Effector CD8-positive, alpha-beta T cell (primary cell): ENCODE results near the gene TRIM44.
"Not testable (repeated sequence)": the region's sequence is repeated elsewhere in the genome, so short reads cannot be mapped to it uniquely, and the experiment has no call there.

Source experiments
- DNase-seq: peaks from one replicate; lab custom pipeline; 2025; lab: John Stamatoyannopoulos, UW

The TRIM44 gene

DNA sequence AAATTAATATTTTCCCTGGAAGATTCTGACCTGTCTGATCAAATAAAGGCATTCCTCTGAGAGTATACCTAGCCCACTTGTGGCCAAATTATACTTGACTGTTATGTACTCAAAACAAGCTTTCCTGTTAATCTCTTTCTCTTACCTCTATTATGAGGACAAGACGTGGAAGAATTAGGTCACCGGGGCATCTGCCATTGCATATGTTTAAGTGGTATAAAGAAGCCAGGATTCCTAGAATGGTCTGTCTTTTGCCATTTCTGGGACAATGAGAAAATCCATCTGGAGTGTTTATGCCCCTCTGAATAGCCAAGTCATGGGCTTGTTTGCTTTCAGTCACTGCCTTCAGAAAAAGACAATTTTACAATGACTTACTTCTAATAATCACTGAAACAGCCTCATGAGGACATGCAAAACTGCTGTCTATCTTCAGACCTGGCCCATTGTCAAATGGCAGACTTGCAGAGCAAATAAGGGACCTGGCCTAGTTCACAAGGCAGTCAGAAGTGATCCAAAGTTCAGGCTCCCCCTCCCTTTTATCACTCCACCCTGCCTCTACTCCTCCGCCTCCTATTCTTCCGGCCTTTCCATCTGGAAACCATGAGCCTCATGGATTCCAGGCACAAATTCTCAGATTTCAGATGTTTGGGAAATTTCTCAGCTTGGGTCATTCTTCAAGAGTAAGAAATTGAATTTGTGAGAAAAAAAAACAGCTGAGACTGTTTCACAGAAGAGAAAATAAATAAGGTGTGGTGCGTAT is 153.2 kb downstream of the TRIM44 start:
- no peak for DNase-seq

DNA sequence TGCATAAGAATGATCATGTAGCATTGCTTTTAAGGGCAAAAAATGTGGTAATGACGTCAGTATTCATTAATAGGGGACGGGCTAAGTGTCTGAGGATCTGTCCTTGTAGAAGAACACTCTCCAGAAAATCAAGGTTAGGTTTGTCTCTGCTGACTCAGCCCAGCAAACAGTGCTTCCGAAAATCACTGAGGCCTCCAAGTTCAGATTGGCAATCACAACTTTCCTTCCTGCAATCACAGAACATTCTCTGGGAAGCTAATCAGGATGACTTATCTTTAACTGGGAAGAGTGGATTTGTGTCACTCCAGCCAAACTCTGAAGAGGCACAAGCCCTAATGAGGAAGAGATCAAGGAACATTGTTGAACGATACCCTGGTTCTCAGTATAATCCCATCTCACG is 158.0 kb downstream of the TRIM44 start:
- DNase-seq = no peak

DNA sequence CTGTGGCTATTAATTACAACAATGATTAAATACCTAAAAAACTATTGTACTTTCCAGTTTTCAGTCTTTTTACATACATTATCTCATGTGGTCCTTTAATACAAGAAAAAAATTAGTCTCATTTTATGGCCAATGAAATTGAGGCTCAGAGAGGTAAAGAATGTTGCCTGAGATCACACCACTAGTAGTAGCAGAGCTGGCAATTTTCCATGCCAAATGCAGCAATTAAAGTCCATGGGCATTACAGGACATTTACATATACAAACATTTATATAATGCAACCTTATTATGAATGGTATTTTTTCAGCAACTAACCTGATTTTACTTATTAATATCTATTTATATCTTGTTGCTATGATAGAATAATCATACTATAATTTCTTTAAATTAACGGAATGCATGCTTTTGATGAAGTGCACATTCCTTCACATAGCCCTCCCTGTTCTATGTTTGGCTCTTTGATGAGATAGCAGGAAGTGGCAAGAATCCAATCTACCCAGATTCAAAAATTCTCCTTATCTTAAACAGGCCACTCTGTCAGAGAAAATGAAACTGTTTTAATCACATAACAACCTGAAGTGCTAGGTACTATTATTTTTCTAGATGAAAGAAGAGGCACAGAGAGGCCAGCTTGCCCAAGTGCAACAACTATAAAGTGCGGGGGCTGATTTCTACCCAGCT is 160.4 kb downstream of the TRIM44 start:
- DNase-seq = no peak

DNA sequence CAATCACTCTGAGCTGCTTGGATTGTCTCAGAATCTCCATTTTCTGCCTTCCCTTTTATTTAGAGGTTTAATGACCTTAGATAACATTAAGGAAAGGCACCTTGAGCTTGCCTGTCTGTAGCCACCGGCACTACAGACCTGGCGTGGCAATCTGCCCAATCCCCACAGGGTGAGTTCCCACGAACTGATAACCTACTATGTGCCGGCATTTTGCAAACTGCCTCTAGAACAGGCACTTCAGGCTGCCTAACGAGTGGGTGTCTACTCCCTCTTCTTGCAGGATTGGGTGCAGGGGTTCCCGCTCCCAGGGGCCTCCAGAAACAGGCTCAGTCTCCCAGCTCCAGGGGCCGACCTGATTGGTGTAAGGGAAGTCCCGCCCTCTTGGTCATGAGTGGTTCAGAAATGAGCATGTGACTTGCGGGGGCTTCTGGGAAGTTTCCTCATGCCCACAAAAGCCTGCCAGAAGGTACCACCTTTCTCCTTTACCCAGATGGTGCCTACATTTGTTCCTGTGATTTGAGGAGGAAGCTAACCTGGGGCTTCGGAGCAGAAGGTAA is 161.2 kb downstream of the TRIM44 start:
- no peak for DNase-seq

DNA sequence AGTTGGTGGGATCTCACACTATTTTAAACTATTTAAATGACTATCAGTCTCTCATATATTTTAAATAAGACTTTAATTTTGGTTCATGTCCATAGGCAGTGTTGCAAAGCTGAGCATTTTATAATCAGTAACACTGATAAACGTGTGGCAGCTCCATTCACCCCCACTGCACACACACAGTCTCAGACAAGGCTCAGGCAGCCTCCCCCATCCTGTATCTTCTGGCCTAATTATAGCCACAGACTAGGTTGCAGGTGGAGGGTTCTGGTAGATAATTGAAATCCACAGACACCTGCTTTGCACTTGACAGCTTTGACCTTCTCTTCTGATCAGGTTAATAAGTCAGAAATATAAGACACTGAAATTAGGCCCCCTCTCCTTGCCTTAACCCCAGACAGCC is 162.8 kb downstream of the TRIM44 start:
- DNase-seq = no peak

GRCh38 chr11:35826006-35826405 is 163.4 kb downstream of the TRIM44 start:
- no peak for DNase-seq

- no peak for DNase-seq
These were observed 164.4 kb downstream of the TRIM44 start for GRCh38 chr11:35826949-35827348.

DNA sequence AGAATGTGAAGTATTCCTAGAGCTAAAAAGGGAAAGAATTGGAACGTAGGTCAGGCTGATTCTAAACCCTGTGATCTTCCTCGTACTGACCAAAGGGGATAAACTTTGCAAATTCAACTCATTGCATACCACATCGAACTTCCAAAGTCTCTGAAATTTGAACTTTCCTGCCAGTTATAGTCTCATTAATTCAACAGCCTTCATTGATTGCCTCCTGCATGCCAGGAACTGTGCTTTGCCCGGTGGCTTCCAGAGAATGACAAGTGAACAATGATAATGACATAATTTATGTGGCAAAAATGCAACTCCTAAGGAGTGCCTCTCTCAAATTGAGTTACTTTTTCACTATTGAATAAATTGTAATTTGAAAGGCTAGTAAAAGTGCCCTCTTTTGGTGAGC is 173.6 kb downstream of the TRIM44 start:
- DNase-seq = no peak

- DNase-seq = no peak
These were observed 175.5 kb downstream of the TRIM44 start for GRCh38 chr11:35838071-35838470.

DNA sequence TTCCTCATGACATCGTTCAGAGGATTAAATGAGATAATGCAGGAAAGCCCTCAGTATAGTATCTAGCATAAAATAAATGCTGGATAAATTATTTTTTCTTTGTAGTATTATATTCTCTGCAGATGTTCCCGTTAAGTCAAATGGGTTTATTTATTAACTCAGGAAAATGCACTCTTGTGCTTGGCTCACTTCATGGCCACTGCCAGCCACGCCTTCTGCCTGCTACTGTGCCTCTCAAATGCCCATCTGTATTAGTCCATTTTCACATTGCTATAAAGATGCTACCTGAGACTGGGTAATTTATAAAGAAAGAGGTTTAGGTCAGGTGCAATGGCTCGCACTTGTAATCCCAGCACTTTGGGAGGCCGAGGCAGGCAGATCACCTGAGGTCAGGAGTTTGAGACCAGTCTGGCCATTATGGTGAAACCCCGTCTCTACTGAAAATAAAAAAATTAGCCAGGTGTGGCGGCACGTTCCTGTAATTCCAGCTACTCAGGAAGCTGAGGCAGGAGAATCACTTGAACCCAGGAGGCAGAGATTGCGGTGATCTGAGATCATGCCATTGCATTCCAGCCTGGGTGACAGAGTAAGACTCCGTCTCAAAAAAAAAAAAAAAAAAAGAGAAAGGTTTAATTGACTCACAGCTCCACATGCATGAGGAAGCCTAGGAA is 176.3 kb downstream of the TRIM44 start:
- DNase-seq = not testable (repeated sequence)

GRCh38 chr11:35839368-35840161 is 177.0 kb downstream of the TRIM44 start:
- DNase-seq = no peak

DNA sequence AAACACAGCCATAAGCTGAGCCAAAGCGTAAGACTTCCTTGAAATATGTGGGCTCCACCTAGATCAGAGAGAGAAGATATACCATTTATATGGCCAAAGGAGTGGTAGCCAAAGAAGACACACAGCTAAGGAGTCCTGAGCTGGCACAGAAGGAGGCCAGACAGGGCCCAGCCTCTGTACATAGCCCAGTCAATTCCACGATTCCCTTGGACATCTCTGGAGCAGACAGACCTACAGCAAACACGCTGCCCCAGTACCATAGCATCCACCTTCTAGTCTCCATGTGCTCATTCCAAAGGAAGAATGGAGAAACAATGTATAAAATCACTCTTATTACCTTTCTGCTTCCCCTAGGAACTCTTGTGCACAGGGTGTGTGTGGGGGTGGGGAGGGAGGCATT is 179.2 kb downstream of the TRIM44 start:
- no peak for DNase-seq

- no peak for DNase-seq
These were observed 180.4 kb downstream of the TRIM44 start for GRCh38 chr11:35842958-35843357.

GRCh38 chr11:35844579-35844978 is 182.0 kb downstream of the TRIM44 start:
- no peak for DNase-seq

DNA sequence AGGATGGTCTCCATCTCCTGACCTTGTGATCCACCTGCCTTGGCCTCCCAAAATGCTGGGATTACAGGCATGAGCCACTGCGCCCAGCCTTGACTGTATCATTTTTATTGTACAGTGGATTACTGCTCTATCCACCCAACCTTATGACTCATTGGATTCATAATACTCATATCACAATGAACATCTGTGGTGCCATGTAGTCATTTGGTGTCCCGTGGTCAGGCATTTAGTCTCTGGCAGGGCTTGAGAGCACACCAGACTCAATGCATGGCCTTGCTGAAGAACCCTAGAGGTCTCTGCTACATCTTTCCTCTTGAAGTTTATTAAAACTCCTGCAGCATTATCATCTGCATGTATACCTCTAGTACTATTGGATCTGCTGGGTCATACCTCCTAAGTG is 183.3 kb downstream of the TRIM44 start:
- DNase-seq = no peak

- no peak for DNase-seq
These were observed 184.3 kb downstream of the TRIM44 start for GRCh38 chr11:35846874-35847273.

- DNase-seq = no peak
These were observed 184.9 kb downstream of the TRIM44 start for GRCh38 chr11:35847473-35847872.

DNA sequence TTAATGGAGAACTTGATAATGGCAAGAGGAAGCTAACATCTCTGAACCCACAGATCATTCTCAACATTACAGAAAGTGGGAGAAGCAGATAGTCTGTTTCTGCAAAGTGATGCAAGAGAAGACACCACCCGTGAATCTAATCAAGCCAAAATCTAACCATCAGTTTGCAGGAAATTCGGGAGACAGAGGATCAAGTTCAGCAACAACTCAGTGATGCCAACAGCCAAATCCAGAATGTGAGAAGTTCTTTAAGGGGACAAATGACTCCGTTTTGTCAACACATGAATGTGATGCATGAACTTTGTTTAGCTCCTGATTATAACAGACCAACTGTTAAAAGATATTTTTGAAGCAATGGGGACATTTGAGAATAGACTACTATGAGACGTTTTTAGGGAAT is 186.0 kb downstream of the TRIM44 start:
- DNase-seq = no peak

- no peak for DNase-seq
These were observed 187.6 kb downstream of the TRIM44 start for GRCh38 chr11:35850191-35850590.

- DNase-seq = no peak
These were observed 188.8 kb downstream of the TRIM44 start for GRCh38 chr11:35851342-35851741.

DNA sequence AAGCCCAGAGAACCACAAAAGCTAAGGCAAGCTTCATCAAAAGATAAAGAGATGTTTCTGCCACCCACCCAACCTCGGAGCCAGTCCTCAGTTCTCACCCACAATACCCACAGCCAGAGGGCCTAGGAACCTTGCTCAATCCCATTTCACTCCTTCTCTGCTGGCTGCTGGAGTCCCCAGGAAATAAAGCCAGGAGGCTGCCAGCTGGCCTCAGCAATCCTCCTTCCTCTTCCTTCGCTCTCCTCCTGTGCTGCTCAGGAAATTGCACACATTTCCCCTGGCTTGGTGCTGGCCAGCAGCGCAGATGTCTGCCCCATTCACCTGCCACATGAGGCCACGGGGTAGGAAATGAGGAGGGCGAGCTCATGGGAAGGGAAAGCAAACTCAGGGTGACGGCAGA is 189.5 kb downstream of the TRIM44 start:
- no peak for DNase-seq

DNA sequence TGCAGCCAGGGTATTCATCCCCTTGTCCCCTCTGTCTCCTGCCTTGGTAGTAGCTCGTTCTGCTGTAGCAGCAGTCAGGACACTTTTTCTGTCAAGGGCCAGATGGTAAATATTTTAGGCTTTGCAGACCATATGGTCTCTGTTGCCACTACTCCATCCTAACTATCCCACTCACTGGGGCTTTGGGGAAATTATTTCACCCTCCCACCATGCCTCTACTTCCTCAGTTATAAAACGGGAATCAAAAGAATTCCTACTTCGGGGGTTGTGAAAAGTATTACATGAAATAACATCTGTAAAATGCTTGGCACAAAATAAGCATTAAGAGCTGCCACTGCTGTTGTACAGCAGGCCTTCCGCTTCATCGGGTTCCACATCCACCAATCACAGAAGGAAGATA is 191.4 kb downstream of the TRIM44 start:
- no peak for DNase-seq
